H1 (cell line): Measurements from ENCODE around the gene NRL.

Experiments used
- BCL11A ChIP-seq, 2 experiments: IDR thresholded peaks; one replicate each; pipeline ENCODE4 v1.6.1; 2011; ENCODE audit warnings: low read depth in 2 of 2, low read length in 2 of 2, mild to moderate bottlenecking in 2 of 2
- EGR1 ChIP-seq: IDR thresholded peaks from 2 replicates; pipeline ENCODE4 v1.6.1; 2011; ENCODE audit warnings: low read depth, low read length, borderline replicate concordance
- EP300 ChIP-seq, 2 experiments: IDR thresholded peaks; 1 replicate in 1 of 2; 2 replicates in 1 of 2; pipeline ENCODE4 v1.6.1; 2011 to 2012; ENCODE audit warnings: low read depth in 2 of 2, low read length in 2 of 2, mild to moderate bottlenecking in 2 of 2, borderline replicate concordance in 1 of 2, inconsistent platforms in 1 of 2, moderate library complexity in 1 of 2
- EZH2 ChIP-seq: fragments of 200-600 bp; sonication (generic); IDR thresholded peaks from 2 replicates; pipeline ENCODE4 v1.7.1; 2012; ENCODE audit warnings: low read depth, mild to moderate bottlenecking, moderate library complexity, low read length, inconsistent platforms; ENCODE audit not compliant: severe bottlenecking
- KDM5A ChIP-seq: fragments of 200-600 bp; IDR thresholded peaks from 2 replicates; pipeline ENCODE4 v1.7.1; 2012; ENCODE audit warnings: mild to moderate bottlenecking, low read length, inconsistent platforms, mixed read lengths
- POLR2A ChIP-seq, 2 experiments: IDR thresholded peaks; 1 replicate in 1 of 2; 2 replicates in 1 of 2; pipeline ENCODE4 v1.6.1; 2011; ENCODE audit warnings: low read depth in 2 of 2, low read length in 2 of 2, mild to moderate bottlenecking in 2 of 2; ENCODE audit errors: control extremely low read depth in 1 of 2
- SP1 ChIP-seq: IDR thresholded peaks from 2 replicates; pipeline ENCODE4 v1.6.1; 2011; ENCODE audit warnings: low read depth, low read length
- YY1 ChIP-seq: IDR thresholded peaks from 2 replicates; pipeline ENCODE4 v1.6.1; 2011; ENCODE audit warnings: low read depth, mild to moderate bottlenecking, low read length
- TF ChIP-seq, protein P1 (sequence below), 3 experiments: IDR thresholded peaks; 1 replicate in 2 of 3; 2 replicates in 1 of 3; pipeline versions ENCODE4 v1.5.1 to v1.6.1; 2011; ENCODE audit warnings: low read length in 3 of 3, mild to moderate bottlenecking in 3 of 3, inconsistent platforms in 2 of 3, low read depth in 1 of 3, moderate library complexity in 1 of 3; ENCODE audit not compliant: insufficient read depth in 1 of 3; ENCODE audit errors: control extremely low read depth in 1 of 3
- TF ChIP-seq, protein P2 (sequence below): IDR thresholded peaks from 2 replicates; pipeline ENCODE4 v1.6.1; 2012; ENCODE audit warnings: low read length, inconsistent platforms
- TF ChIP-seq, protein P3 (sequence below): IDR thresholded peaks from 2 replicates; pipeline ENCODE4 v1.6.1; 2011; ENCODE audit warnings: low read length, improper control_type of control experiment
- TF ChIP-seq, protein P4 (sequence below): IDR thresholded peaks from 2 replicates; pipeline ENCODE4 v1.6.1; 2012; ENCODE audit warnings: inconsistent platforms

DNA sequence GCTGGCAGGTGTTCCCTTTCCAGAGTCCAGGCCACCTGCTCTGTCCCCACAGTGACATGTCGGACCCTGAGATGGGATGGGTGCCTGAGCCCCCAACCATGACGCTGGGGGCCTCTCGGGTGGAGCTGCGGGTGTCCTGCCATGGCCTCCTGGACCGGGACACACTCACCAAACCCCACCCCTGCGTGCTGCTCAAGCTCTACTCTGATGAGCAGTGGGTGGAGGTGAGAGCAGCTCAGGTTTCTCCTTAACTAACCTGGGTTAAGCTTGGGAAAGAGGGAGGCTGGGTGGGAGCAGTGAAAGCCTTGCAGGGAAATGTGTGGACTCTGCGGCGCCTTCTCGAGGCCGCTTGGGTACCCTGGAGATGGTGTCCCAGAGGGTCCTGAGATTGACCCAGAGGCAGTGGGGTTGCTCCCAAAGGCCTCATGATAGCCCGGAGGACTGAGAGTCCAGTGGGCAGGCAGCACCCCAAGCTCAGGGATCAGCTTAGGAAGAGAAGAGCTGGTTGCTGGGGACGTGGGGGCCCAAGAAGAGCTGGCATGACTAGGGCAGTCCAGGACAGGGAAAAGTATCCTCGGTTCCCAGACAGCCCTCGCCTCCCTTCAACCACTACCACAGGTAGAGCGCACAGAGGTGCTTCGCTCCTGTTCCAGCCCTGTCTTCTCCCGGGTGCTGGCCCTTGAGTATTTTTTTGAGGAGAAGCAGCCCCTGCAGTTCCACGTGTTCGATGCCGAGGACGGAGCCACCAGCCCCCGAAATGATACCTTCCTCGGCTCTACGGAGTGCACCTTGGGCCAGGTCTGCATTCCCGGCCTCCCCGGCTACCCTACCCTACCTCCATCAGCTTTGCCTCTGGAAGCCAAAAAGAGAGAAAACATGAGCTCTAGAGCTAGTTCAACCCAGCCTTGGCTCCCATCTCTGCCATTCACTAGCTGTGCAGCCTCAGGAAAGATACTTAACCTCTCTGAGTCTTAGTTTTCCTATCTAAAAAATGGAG is 41.6 kb downstream of the NRL start:
- TF ChIP-seq, protein P1, sequence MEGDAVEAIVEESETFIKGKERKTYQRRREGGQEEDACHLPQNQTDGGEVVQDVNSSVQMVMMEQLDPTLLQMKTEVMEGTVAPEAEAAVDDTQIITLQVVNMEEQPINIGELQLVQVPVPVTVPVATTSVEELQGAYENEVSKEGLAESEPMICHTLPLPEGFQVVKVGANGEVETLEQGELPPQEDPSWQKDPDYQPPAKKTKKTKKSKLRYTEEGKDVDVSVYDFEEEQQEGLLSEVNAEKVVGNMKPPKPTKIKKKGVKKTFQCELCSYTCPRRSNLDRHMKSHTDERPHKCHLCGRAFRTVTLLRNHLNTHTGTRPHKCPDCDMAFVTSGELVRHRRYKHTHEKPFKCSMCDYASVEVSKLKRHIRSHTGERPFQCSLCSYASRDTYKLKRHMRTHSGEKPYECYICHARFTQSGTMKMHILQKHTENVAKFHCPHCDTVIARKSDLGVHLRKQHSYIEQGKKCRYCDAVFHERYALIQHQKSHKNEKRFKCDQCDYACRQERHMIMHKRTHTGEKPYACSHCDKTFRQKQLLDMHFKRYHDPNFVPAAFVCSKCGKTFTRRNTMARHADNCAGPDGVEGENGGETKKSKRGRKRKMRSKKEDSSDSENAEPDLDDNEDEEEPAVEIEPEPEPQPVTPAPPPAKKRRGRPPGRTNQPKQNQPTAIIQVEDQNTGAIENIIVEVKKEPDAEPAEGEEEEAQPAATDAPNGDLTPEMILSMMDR (IDR thresholded peaks at IDR 0.05; ENCODE audit: control extremely low read depth in 1 of 3, insufficient read depth in 1 of 3, low read depth in 1 of 3, low read length in 3 of 3) = no peak
- TF ChIP-seq SP1 (no peak), EGR1 (no peak), POLR2A (IDR thresholded peaks at IDR 0.05; ENCODE audit: control extremely low read depth in 1 of 2, low read depth in 2 of 2, low read length in 2 of 2) (no peak), KDM5A (no peak), YY1 (no peak), BCL11A (IDR thresholded peaks at IDR 0.05; ENCODE audit: low read depth in 2 of 2, low read length in 2 of 2) (no peak), EP300 (IDR thresholded peaks at IDR 0.05; ENCODE audit: borderline replicate concordance in 1 of 2, low read depth in 2 of 2, low read length in 2 of 2) (no peak), EZH2 (no peak)
- TF ChIP-seq, protein P2, sequence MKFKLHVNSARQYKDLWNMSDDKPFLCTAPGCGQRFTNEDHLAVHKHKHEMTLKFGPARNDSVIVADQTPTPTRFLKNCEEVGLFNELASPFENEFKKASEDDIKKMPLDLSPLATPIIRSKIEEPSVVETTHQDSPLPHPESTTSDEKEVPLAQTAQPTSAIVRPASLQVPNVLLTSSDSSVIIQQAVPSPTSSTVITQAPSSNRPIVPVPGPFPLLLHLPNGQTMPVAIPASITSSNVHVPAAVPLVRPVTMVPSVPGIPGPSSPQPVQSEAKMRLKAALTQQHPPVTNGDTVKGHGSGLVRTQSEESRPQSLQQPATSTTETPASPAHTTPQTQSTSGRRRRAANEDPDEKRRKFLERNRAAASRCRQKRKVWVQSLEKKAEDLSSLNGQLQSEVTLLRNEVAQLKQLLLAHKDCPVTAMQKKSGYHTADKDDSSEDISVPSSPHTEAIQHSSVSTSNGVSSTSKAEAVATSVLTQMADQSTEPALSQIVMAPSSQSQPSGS = no peak
- TF ChIP-seq, protein P3, sequence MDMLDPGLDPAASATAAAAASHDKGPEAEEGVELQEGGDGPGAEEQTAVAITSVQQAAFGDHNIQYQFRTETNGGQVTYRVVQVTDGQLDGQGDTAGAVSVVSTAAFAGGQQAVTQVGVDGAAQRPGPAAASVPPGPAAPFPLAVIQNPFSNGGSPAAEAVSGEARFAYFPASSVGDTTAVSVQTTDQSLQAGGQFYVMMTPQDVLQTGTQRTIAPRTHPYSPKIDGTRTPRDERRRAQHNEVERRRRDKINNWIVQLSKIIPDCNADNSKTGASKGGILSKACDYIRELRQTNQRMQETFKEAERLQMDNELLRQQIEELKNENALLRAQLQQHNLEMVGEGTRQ = no peak
- TF ChIP-seq, protein P4, sequence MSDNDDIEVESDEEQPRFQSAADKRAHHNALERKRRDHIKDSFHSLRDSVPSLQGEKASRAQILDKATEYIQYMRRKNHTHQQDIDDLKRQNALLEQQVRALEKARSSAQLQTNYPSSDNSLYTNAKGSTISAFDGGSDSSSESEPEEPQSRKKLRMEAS = no peak
